Measurements from ENCODE around the gene SDK1. TPM values are rescaled to one million over a fixed set of nuclear protein-coding genes. Genes with fewer than 3 reads are reported as not detected.
A peak's percentile ranks its signal among the peaks of the same experiment; 100 is the strongest.

Gene SDK1, protein sequence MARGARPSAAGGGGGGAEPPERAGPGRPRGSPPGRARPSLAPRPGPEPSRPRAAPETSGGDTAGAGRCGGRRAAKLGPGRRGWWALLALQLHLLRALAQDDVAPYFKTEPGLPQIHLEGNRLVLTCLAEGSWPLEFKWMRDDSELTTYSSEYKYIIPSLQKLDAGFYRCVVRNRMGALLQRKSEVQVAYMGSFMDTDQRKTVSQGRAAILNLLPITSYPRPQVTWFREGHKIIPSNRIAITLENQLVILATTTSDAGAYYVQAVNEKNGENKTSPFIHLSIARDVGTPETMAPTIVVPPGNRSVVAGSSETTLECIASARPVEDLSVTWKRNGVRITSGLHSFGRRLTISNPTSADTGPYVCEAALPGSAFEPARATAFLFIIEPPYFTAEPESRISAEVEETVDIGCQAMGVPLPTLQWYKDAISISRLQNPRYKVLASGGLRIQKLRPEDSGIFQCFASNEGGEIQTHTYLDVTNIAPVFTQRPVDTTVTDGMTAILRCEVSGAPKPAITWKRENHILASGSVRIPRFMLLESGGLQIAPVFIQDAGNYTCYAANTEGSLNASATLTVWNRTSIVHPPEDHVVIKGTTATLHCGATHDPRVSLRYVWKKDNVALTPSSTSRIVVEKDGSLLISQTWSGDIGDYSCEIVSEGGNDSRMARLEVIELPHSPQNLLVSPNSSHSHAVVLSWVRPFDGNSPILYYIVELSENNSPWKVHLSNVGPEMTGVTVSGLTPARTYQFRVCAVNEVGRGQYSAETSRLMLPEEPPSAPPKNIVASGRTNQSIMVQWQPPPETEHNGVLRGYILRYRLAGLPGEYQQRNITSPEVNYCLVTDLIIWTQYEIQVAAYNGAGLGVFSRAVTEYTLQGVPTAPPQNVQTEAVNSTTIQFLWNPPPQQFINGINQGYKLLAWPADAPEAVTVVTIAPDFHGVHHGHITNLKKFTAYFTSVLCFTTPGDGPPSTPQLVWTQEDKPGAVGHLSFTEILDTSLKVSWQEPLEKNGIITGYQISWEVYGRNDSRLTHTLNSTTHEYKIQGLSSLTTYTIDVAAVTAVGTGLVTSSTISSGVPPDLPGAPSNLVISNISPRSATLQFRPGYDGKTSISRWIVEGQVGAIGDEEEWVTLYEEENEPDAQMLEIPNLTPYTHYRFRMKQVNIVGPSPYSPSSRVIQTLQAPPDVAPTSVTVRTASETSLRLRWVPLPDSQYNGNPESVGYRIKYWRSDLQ (N-terminal part only)
- 0.27 TPM in 1 of 2 replicates, not detected in the other for total RNA-seq (ENCODE audit: low replicate concordance)

DNA sequence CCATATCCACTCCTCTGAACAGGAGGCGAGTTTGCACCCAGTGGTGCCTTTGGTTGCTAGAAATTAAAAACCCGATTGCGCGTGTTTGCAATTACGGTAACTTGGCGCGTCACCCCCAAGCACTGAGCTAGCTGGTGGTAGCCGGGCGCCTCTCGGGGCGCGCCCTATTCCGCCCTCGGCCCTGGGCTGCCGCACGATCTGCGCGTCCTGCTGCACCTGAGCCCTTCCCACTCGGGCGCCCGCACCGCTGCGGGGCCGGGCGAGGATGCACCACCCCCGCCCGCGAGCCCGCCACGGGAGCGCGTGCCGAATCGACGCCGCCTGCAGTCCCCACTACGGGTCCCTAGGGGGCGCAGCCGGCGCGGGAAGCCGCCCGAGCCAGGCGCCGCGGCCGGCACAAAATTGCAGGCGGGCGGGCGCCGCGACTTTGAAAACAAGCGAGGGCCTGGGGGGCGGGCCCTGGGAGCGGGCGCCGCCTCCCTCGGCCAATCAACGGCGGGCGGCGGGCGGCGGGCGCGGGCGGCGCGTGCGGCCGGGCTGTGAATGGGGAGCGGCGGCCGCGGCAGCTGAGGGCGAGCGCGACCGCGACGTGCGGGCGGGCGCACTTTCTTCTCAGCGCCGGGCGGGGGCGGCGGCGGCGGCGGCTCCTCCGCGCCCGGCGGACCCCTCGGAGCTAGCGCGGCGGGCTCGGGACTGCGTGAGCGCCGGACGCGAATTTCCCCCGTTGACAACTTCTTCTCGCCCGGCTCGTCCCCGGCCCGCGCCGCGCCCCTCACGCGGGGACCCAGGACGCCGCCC lies at the start of gene SDK1:
Gene SDK1 (plus strand): TSS at position 602 of the 798 bp plus-strand sequence. CDS start 335 bp downstream, outside the sequence.
- peak within 1 kb of the TSS; percentile 61 for H3K4me3 ChIP-seq (ENCODE audit: low read depth, low read length)
- TF ChIP-seq, protein P1, sequence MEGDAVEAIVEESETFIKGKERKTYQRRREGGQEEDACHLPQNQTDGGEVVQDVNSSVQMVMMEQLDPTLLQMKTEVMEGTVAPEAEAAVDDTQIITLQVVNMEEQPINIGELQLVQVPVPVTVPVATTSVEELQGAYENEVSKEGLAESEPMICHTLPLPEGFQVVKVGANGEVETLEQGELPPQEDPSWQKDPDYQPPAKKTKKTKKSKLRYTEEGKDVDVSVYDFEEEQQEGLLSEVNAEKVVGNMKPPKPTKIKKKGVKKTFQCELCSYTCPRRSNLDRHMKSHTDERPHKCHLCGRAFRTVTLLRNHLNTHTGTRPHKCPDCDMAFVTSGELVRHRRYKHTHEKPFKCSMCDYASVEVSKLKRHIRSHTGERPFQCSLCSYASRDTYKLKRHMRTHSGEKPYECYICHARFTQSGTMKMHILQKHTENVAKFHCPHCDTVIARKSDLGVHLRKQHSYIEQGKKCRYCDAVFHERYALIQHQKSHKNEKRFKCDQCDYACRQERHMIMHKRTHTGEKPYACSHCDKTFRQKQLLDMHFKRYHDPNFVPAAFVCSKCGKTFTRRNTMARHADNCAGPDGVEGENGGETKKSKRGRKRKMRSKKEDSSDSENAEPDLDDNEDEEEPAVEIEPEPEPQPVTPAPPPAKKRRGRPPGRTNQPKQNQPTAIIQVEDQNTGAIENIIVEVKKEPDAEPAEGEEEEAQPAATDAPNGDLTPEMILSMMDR (IDR thresholded peaks at IDR 0.05; ENCODE audit: insufficient read depth, low read length), result peak; percentile 62
- DNase-seq (ENCODE audit: low read depth), result peak; percentile 82

DNA sequence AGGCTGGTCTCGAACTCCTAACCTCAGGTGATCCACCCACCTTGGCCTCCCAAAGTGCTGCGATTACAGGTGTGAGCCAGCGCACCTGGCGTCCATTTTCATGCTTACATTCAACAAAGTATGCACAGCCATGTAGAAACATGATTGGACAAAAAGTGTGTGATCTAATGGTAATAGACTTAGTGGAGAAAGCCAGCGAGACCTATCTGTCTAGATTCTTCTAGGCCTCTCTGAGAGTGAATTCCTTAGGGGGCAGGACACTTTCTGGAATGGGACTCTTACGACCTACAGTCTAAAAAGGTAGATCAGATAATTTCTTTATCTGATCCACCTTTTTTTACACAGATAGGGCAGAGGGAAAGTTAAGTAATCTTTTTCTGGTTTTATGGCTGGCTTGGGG lies 46.3 kb upstream of the SDK1 start:
- H3K4me3 ChIP-seq (ENCODE audit: low read depth, low read length), result no peak overlapping the region
- TF ChIP-seq, protein P1 (IDR thresholded peaks at IDR 0.05; ENCODE audit: insufficient read depth, low read length), result no peak
- no peak for DNase-seq (ENCODE audit: low read depth)

DNA sequence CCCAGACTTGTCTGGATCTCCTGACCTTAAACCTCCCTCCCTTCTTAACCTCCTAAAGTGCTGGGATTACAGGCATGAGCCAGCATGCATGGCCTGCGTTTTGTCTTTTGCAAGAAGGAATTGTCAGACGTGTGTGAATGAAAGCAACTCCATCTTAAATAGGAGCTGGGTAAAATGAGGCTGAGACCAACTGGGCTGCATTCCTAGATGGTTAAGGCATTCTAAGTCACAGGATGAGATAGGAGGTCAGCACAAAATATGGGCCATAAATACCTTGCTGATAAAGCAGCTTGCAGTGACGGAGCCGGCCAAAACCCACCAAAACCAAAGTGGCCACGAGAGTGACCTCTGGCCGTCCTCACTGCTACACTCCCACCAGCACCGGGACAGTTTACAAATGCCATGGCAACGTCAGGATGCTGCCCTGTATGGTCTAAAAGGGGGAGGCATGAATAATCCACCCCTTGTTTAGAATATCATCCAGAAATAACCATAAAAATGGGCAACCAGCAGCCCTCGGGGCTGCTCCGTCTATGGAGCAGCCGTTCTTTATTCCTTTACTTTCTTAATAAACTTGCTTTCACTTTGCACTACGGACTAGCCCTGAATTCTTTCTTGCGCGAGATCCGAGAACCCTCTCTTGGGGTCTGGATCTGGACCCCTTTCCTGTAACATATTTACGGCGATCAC lies 41.2 kb upstream of the SDK1 start:
- DNase-seq (ENCODE audit: low read depth), result peak; percentile 53

DNA sequence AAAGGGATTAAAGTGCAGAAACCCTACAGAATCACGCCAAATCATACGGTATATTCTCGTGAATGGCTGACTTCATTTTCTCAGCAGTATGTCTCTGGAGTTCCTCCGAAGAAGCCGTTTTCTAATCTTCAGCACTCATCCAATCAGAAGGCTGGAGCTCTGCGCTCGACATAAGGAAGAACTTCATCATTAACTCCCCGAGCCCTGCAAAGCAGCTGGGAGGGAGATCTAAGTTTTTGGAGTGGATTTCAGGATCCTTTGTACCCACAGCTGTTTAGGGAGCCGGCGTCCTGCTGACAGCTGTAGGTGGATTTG lies 40.7 kb upstream of the SDK1 start:
- H3K4me3 ChIP-seq (ENCODE audit: low read depth, low read length), result peak overlapping the region; percentile 72
- DNase-seq (ENCODE audit: low read depth), result peak; percentile 81
- TF ChIP-seq, protein P1 (IDR thresholded peaks at IDR 0.05; ENCODE audit: insufficient read depth, low read length), result no peak

More for the DNA sequence above, 41.2 kb upstream of the SDK1 start:
- TF ChIP-seq, protein P1 (IDR thresholded peaks at IDR 0.05; ENCODE audit: insufficient read depth, low read length), result peak; percentile 13
- peak overlapping the region; percentile 72 for H3K4me3 ChIP-seq (ENCODE audit: low read depth, low read length)

DNA sequence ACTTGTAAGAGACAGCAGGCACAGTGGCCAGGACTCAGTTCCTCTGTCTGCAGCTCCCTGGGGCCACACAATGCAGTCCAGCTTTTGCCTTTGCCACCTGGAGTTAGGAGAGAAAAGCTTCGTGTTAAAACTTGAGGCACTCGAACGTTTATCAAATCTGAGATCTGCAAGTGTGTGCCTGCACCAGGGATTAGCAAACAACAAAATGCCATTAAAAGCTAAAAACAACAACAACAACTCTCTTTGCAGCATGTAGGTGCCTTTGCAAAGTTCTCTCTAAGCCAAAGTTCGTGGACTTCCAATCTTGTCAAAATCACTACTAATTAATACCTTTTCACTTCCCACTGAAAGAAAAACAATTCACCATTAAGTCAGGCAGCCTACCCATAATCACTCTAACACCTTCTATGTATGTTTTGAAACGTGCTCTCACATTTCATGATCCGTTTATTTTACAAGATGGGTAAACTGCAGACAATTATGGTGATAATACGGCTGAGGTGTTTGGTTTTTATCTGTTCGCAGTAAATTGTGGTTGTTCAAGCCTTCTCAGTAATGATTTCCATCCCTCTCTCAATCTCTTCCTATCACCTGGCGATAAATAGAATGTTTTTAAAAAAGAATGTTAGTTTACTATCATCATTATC lies 36.2 kb upstream of the SDK1 start:
- H3K4me3 ChIP-seq (ENCODE audit: low read depth, low read length), result no peak overlapping the region
- TF ChIP-seq, protein P1 (IDR thresholded peaks at IDR 0.05; ENCODE audit: insufficient read depth, low read length), result no peak
- no peak for DNase-seq (ENCODE audit: low read depth)

Measured in fibroblast of the aortic adventitia (primary cell).